Subcutaneous adipose tissue (tissue), 4 donors: ENCODE results near the gene ERBB4. TPM values are rescaled to one million over a fixed set of nuclear protein-coding genes. Genes with fewer than 3 reads are reported as not detected.

Experiments used
- total RNA-seq, 4 donors: library from RNA; depleted of rRNA; stranded (reverse); fragments of >200 nt; gene quantifications; one replicate each; pipeline ENCODE4 v1.1.0, GENCODE V29; 2016
- TF ChIP-seq, protein P1 (sequence below): fragments of 450-650 bp; IDR thresholded peaks from one replicate; pipeline ENCODE4 v1.5.1; 2016; ENCODE audit warnings: low read depth, mild to moderate bottlenecking, control low read depth, antibody characterized with exemption, moderate library complexity

ERBB4 gene
- total RNA-seq, 4 donors from 2014 or later = 0.17 to 1.5 (median 0.71) TPM

DNA sequence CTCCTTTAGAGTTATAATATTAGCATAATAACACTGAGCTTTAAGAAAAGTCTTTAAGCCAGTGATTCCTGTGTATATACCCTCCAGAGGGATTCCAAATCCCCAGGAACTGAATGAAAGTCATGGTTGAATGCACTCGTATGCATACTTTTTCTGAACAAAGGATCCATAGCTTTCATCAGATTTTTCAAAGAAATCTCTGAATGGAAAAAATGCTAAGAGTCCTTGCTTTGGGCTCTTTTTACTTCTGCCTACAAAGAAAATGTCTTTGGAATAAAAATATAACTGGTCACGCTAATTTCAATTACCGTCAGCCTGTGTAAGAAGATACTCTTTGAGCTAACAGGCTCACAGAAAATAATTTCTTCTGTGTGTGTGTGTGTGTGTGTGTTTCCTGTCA, 939.5 kb downstream of the ERBB4 start:
- TF ChIP-seq, protein P1, sequence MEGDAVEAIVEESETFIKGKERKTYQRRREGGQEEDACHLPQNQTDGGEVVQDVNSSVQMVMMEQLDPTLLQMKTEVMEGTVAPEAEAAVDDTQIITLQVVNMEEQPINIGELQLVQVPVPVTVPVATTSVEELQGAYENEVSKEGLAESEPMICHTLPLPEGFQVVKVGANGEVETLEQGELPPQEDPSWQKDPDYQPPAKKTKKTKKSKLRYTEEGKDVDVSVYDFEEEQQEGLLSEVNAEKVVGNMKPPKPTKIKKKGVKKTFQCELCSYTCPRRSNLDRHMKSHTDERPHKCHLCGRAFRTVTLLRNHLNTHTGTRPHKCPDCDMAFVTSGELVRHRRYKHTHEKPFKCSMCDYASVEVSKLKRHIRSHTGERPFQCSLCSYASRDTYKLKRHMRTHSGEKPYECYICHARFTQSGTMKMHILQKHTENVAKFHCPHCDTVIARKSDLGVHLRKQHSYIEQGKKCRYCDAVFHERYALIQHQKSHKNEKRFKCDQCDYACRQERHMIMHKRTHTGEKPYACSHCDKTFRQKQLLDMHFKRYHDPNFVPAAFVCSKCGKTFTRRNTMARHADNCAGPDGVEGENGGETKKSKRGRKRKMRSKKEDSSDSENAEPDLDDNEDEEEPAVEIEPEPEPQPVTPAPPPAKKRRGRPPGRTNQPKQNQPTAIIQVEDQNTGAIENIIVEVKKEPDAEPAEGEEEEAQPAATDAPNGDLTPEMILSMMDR = no peak

- TF ChIP-seq, protein P1 = no peak
These were observed 940.4 kb downstream of the ERBB4 start for GRCh38 chr2:211598238-211598637.

DNA sequence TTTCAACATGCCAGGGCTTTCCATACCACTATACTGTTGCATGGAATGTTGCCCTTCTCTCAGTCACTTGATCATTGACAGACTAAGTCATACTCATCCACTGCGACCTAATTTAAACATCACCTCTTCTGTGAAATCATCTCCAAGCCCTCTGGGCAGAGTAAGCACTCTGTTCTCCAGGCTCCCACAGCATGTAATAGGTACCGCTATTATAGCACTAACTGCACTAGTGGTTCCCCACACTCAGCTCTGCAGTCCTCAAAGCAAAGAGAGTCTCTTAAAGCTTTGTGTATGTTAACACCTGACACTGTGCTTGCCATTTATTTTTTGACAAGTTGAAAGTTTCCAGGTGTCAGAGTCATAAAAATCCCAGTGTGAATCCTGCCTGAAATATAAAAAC, 947.2 kb downstream of the ERBB4 start:
- TF ChIP-seq, protein P1 = no peak

DNA sequence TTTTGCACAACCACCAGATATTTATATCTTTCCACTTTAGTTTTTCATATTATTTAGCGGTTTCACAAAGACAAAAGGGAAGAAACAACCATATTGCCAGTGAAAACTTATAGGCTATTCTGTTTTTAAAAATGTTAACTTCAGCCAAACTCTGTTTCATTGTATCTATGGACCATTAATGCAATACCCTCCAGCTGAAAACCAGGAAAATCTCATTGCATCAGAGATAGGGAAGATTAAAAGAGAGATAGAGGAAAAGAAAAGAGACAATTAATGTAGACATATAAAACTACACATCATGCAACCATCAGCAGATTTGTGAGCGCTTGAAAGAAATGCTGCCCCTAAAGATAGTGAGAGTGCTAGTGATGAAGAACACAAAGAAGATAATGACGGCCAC, 970.2 kb downstream of the ERBB4 start:
- TF ChIP-seq, protein P1 = no peak

- TF ChIP-seq, protein P1 = no peak
These were observed 974.2 kb downstream of the ERBB4 start for GRCh38 chr2:211564441-211564840.

- TF ChIP-seq, protein P1 = no peak
These were observed 993.0 kb downstream of the ERBB4 start for GRCh38 chr2:211545582-211545981.

GRCh38 chr2:211534632-211535031, 1004.0 kb downstream of the ERBB4 start:
- TF ChIP-seq, protein P1 = no peak
